Skeletal muscle tissue (tissue), 4 donors: ENCODE measurements around the gene PROZ. TPM values are rescaled to one million over a fixed set of nuclear protein-coding genes. Genes with fewer than 3 reads are reported as not detected.

Experiments used
- H3K27ac ChIP-seq: one replicate; pipeline ENCODE4 v1.7.0; 2013; ENCODE audit warnings: mild to moderate bottlenecking, low read depth, low read length, inconsistent platforms
- H3K27me3 ChIP-seq, 3 donors: one replicate each; pipeline ENCODE4 v1.7.0; 2013; ENCODE audit warnings: low read length in 3 of 3; ENCODE audit not compliant: control insufficient read depth in 3 of 3, insufficient read depth in 3 of 3
- H3K36me3 ChIP-seq, 3 donors: one replicate each; pipeline ENCODE4 v1.7.0; 2013; ENCODE audit warnings: low read length in 3 of 3; ENCODE audit not compliant: control insufficient read depth in 3 of 3, insufficient read depth in 3 of 3
- H3K4me1 ChIP-seq, 3 donors: one replicate each; pipeline ENCODE4 v1.7.0; 2013; ENCODE audit warnings: low read length in 3 of 3, mild to moderate bottlenecking in 3 of 3; ENCODE audit not compliant: control insufficient read depth in 3 of 3, insufficient read depth in 3 of 3
- H3K4me3 ChIP-seq, 3 donors: one replicate each; pipeline ENCODE4 v1.7.0; 2013; ENCODE audit warnings: low read length in 3 of 3
- H3K9ac ChIP-seq, 3 donors: one replicate each; pipeline ENCODE4 v1.7.0; 2013; ENCODE audit warnings: low read length in 3 of 3, mild to moderate bottlenecking in 3 of 3, moderate library complexity in 2 of 3, low read depth in 1 of 3
- H3K9me3 ChIP-seq, 3 donors: one replicate each; pipeline ENCODE4 v1.7.0; 2013; ENCODE audit warnings: low read length in 3 of 3; ENCODE audit not compliant: control insufficient read depth in 3 of 3
- total RNA-seq: library from RNA; depleted of rRNA; stranded (reverse); fragments of >200 nt; gene quantifications from one replicate; pipeline ENCODE4 v1.2.3, GENCODE V29; 2014
- donor health status: Osteomylitis.

Gene PROZ
- total RNA-seq, 1 donor from 2014 or later = not detected

DNA sequence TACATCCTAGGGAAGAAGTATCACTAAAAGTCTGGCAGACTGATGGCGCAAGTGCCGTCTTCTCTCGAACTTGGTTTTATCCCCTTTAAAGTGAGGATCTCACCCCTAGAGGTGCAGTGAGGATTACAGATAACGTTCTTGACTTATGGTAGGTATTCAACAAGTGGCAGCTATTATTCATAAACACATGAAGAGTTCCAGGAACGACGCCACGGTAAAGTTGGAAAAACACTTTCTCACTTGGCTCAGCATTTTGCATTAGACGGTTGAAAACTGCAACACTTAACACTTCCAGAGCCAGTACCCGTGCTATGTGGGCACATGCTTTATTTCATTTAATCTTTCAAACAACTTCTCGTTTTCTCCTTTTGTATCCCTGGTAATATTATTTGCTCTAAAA, 8.7 kb downstream of the PROZ start:
- Histone ChIP-seq H3K27ac (no peak overlapping the region), H3K9ac (no peak overlapping the region), H3K27me3 (peaks cover 13 to 17% (median 17%) of the 10 kb centered on the region in 3 donors), H3K9me3 (peaks cover 0 to 2% (median 0%) of the 10 kb centered on the region in 3 donors), H3K4me1 (no peaks in the 10 kb centered on the region), H3K36me3 (peaks cover 6 to 7% (median 7%) of the 10 kb centered on the region in 3 donors), H3K4me3 (no peak overlapping the region)

DNA sequence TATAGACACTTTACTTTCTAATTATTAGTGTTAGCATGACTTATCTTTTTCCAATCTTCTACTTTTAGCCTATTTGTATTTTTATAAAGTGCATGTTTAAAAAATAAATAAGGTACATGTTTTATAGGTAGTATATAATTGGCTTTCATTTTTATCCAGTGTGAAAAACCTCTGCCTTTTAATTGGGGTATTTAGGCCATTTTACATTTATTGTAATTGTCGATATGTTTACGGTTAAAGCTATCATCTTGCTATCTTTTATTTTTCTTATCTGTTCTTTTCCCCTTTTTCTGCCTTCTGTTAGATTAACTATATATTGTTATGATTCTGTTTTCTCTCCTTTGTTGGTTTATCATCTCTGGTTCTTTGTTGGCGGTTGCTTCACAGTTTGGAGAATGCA, 9.1 kb downstream of the PROZ start:
- peaks cover 6 to 9% (median 7%) of the 10 kb centered on the region in 3 donors for H3K36me3 ChIP-seq
- H3K27me3 ChIP-seq = peaks cover 13 to 17% (median 17%) of the 10 kb centered on the region in 3 donors
- H3K4me1 ChIP-seq = no peaks in the 10 kb centered on the region
- H3K4me3 ChIP-seq = no peak overlapping the region
- peaks cover 0 to 2% (median 0%) of the 10 kb centered on the region in 3 donors for H3K9me3 ChIP-seq
- no peak overlapping the region for H3K9ac ChIP-seq
- H3K27ac ChIP-seq = no peak overlapping the region

DNA sequence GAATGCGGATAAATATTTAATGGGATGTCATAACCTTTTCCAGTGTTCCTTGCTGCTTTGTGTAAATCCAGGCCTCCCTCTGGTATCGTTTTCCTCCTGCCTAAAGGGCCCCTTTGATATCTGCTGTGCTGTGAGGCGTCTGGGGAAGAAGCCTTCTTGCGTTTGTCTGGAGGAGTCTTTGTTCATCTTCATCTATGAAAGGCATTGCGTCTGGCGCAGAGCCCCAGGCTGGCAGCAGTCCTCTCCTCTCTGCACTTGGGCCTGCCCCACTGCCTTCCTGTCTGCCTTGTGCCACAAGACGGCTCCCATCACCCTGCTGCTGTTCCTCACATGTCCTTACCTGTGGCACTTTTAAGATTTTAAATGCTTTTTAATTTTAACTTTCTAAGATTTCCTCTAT, 9.8 kb downstream of the PROZ start:
- H3K9me3 ChIP-seq = peaks cover 0 to 2% (median 0%) of the 10 kb centered on the region in 3 donors
- peaks cover 9 to 11% (median 11%) of the 10 kb centered on the region in 3 donors for H3K36me3 ChIP-seq
- H3K4me1 ChIP-seq = no peaks in the 10 kb centered on the region
- H3K27me3 ChIP-seq = peaks cover 7 to 13% (median 10%) of the 10 kb centered on the region in 3 donors
- H3K9ac ChIP-seq = no peak overlapping the region
- H3K4me3 ChIP-seq = no peak overlapping the region
- no peak overlapping the region for H3K27ac ChIP-seq

DNA sequence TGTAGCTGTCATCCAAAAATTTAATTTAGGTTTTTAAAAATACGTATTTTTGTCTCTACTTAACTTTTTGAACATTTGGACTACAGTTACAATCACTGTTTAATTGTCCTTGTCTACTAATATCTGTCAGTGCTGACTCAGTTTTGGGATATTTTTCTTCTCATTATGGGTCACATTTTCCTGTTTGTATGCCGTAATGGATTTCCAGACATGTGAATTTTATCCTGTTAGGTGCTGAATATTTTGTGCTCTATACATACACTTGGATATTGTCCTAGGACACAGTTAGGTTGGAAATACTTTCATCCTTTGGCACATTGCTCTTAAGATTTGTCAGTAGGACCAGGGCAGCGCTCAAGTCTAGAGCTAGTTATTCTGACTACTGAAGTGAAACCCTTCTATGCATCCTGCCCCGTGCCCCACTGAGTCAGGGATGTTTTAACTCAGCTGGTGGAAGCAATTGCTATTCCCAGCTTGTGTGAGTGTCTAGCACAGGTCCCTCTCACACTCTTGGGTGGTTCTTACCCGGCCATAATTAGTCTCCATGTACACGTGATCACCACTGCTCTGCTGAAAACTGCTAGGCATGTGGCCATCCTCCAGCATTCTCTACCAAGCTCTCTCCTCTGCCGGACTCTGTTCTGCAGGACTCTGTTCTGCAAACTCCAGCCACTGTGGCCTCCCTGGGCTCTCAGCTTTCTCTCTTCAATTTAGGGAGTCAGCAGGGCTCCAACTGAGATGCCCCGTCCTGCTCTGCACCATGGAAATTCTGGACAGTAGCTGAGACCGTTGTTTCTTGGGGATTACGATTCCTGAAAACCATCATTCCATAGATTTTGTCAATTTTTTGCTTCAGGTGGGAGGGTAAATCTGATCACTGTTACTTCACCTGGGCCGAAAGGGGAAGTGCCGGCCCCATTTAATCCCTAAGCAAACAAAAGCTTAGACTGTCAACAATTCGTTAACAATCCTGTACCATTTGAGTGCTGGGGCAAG, 11.1 kb downstream of the PROZ start:
- no peak overlapping the region for H3K4me3 ChIP-seq
- no peaks in the 10 kb centered on the region for H3K4me1 ChIP-seq
- peaks cover 0 to 2% (median 0%) of the 10 kb centered on the region in 3 donors for H3K9me3 ChIP-seq
- no peak overlapping the region for H3K27ac ChIP-seq
- peaks cover 1 to 2% (median 2%) of the 10 kb centered on the region in 3 donors for H3K27me3 ChIP-seq
- no peak overlapping the region for H3K9ac ChIP-seq
- peaks cover 12 to 19% (median 16%) of the 10 kb centered on the region in 3 donors for H3K36me3 ChIP-seq

DNA sequence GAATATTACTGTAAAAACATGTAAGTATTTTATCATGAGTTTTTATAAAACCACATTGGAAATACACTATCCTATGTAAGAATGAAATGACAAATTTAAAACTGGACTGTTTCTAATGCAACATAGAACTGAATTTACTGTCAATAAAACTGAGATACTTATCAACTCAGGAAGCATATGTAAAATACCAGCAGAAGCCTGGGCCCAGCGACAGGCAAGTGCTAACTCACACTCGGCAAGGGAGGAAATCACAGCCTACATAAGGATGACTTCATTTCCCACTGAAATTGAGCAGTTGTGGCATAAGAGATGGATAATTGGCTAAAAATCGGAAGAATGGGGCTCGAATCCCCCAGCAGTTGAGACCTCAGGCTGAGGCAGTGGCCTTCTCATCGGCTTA, 12.1 kb downstream of the PROZ start:
- no peak overlapping the region for H3K27ac ChIP-seq
- no peak overlapping the region for H3K9ac ChIP-seq
- H3K27me3 ChIP-seq = no peaks in the 10 kb centered on the region
- H3K4me1 ChIP-seq = no peaks in the 10 kb centered on the region
- no peak overlapping the region for H3K4me3 ChIP-seq
- peaks cover 0 to 2% (median 0%) of the 10 kb centered on the region in 3 donors for H3K9me3 ChIP-seq
- H3K36me3 ChIP-seq = peaks cover 18 to 28% (median 25%) of the 10 kb centered on the region in 3 donors

DNA sequence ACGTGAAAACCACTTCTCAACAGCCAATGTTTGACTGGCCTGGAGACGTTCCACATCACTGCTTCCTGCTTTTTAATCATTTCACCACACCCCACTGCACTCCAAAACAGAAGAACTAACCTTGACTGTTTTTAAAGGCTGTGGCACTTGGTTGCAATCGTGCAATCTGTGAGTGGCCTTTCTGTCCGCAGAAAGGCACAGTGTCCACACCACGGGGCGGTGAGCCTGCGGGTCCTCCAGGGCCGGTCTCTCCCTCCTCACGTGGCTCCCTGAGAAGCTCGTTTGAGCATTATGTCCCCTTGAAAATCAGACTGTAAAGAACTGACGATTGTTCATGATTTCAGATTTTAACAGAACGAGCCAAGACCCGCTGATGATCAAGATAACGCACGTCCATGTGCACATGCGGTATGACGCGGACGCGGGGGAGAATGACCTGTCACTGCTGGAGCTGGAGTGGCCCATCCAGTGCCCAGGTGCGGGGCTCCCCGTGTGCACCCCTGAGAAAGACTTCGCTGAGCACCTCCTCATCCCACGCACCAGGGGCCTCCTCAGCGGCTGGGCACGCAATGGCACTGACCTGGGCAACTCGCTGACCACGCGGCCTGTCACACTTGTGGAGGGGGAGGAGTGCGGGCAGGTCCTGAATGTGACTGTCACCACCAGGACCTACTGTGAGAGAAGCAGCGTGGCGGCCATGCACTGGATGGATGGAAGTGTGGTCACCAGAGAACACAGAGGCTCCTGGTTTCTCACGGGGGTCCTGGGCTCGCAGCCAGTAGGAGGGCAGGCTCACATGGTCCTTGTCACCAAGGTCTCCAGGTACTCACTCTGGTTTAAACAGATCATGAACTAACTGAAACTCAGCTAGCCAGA, 13.0 kb downstream of the PROZ start:
- no peak overlapping the region for H3K27ac ChIP-seq
- H3K27me3 ChIP-seq = no peaks in the 10 kb centered on the region
- H3K36me3 ChIP-seq = peaks cover 27 to 37% (median 34%) of the 10 kb centered on the region in 3 donors
- H3K9me3 ChIP-seq = peaks cover 0 to 2% (median 0%) of the 10 kb centered on the region in 3 donors
- H3K9ac ChIP-seq = no peak overlapping the region
- H3K4me3 ChIP-seq = no peak overlapping the region
- no peaks in the 10 kb centered on the region for H3K4me1 ChIP-seq

DNA sequence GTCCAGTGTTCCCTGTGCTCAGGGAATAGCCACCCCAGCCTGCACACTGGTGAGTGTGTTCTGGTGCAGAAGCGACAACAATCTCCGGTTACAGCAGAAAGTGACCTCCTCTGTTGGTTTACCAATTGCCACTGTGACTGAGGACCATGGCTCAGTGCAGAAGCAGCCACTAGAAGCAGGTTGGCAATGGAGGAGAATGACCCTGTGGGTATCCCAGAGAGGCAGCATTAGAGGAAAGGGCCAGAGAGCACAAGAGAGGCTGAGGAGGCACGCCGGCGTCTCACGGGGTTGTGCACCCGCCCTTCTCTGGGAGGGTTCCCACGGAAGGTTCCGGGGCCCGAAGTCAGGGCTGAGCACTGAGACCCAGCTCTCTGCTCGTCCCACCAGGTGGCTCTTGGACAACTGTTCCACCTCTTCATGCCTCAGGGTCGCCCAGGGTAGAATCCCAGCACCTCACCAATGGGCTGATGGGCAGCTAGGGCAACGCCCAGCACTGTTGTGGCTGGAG, 14.0 kb downstream of the PROZ start:
- Histone ChIP-seq H3K9me3 (peaks cover 0 to 2% (median 0%) of the 10 kb centered on the region in 3 donors), H3K27ac (no peak overlapping the region), H3K27me3 (no peaks in the 10 kb centered on the region), H3K4me3 (no peak overlapping the region), H3K36me3 (peaks cover 31 to 42% (median 39%) of the 10 kb centered on the region in 3 donors), H3K4me1 (no peaks in the 10 kb centered on the region), H3K9ac (no peak overlapping the region)

DNA sequence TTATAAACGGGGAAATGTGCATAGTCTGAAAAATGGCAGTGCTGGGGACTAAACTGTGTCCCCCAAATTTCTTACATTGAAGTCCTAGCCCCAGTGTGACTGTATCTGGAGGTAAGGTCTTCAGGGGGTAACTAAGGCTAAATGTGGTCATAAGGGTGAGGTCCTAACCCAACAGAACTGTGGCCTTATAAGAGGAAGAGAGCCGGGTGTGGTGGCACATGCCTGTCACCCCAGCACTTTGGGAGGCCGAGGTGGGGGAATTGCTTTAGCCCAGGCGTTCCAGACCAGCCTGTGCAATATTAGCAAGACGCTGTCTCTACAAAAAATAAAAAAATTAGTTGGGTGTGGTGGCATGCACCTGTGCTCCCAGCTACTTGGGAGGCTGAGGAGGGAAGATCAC, 17.8 kb downstream of the PROZ start:
- H3K4me1 ChIP-seq = no peaks in the 10 kb centered on the region
- H3K9ac ChIP-seq = no peak overlapping the region
- no peak overlapping the region for H3K4me3 ChIP-seq
- H3K27me3 ChIP-seq = no peaks in the 10 kb centered on the region
- no peaks in the 10 kb centered on the region for H3K9me3 ChIP-seq
- peaks cover 59 to 76% (median 74%) of the 10 kb centered on the region in 3 donors for H3K36me3 ChIP-seq
- H3K27ac ChIP-seq = no peak overlapping the region

DNA sequence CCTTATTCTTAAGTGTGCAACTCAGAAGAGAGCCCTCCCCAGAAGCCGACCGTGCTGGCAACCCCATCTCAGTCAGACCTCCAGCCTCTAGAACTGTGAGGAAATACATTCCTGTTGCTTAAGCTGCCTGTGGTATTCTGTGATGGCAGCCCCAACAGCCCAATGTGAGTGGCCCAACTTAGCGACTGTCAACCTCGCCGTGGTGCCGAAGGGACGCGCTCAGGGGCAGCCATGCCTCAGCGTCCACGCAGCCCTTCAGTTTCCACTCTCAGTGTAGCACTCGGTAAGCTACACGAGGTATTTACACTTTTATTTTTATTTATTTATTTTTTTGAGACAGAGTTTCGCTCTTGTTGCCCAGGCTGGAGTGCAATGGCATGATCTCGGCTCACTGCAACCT, 18.4 kb downstream of the PROZ start:
- H3K9me3 ChIP-seq = no peaks in the 10 kb centered on the region
- no peak overlapping the region for H3K4me3 ChIP-seq
- no peaks in the 10 kb centered on the region for H3K4me1 ChIP-seq
- no peaks in the 10 kb centered on the region for H3K27me3 ChIP-seq
- H3K9ac ChIP-seq = no peak overlapping the region
- no peak overlapping the region for H3K27ac ChIP-seq
- H3K36me3 ChIP-seq = peaks cover 57 to 76% (median 71%) of the 10 kb centered on the region in 3 donors
